CD14-positive monocyte (primary cell): ENCODE results near the gene CD300C. TPM values are rescaled to one million over a fixed set of nuclear protein-coding genes. Genes with fewer than 3 reads are reported as not detected.
"Not testable (repeated sequence)": the region's sequence is repeated elsewhere in the genome, so short reads cannot be mapped to it uniquely, and the experiment has no call there.

Experiments
- DNase-seq, 3 donors: peaks; one replicate each; pipeline ENCODE4 v3.0.0-alpha.2; 2011 to 2022
- H2AFZ ChIP-seq: 2 replicates; pipeline ENCODE4 v1.6.0; 2012; ENCODE audit warnings: mild to moderate bottlenecking, low read depth, low read length, inconsistent platforms; ENCODE audit not compliant: insufficient read depth, poor library complexity, severe bottlenecking
- H3K27ac ChIP-seq, 2 donors: 1 replicate in 1 of 2; 2 replicates in 1 of 2; pipeline ENCODE4 v1.5.1; 2012 to 2013; ENCODE audit warnings: low read length in 2 of 2, control low read depth in 1 of 2, inconsistent platforms in 1 of 2, low read depth in 1 of 2, mild to moderate bottlenecking in 1 of 2
- H3K27me3 ChIP-seq, 2 donors: one replicate each; pipeline versions ENCODE4 v1.6.0 to v1.6.1; 2011 to 2013; ENCODE audit warnings: low read length in 2 of 2; ENCODE audit not compliant: control insufficient read depth in 2 of 2, insufficient read depth in 2 of 2
- H3K36me3 ChIP-seq, 2 donors: replicated peaks in 1 of 2; 1 replicate in 1 of 2; 2 replicates in 1 of 2; pipeline versions ENCODE4 v1.5.1 to v1.6.1; 2012 to 2013; ENCODE audit warnings: low read length in 2 of 2, control low read depth in 1 of 2, inconsistent platforms in 1 of 2, mild to moderate bottlenecking in 1 of 2; ENCODE audit not compliant: insufficient read depth in 2 of 2, control insufficient read depth in 1 of 2
- H3K4me1 ChIP-seq, 2 donors: 1 replicate in 1 of 2; 2 replicates in 1 of 2; pipeline versions ENCODE4 v1.5.1 to v1.6.1; 2012 to 2013; ENCODE audit warnings: low read length in 2 of 2, control low read depth in 1 of 2, inconsistent platforms in 1 of 2, mild to moderate bottlenecking in 1 of 2, moderate library complexity in 1 of 2; ENCODE audit not compliant: insufficient read depth in 2 of 2, control insufficient read depth in 1 of 2
- H3K4me2 ChIP-seq: replicated peaks from 2 replicates; pipeline ENCODE3; 2012; ENCODE audit warnings: low read length, moderate library complexity, mild to moderate bottlenecking; ENCODE audit not compliant: poor library complexity, severe bottlenecking; ENCODE audit errors: extremely low read depth
- H3K4me3 ChIP-seq, 3 experiments: fragments of 200-600 bp in 1 of 3; sonication (generic) in 1 of 3; replicated peaks in 1 of 3; 1 replicate in 2 of 3; 2 replicates in 1 of 3; pipeline ENCODE4 v1.5.1; 2011 to 2013; ENCODE audit warnings: low read length in 3 of 3, mild to moderate bottlenecking in 3 of 3, control low read depth in 2 of 3, low read depth in 2 of 3, inconsistent platforms in 1 of 3, moderate library complexity in 1 of 3
- H3K79me2 ChIP-seq: 2 replicates; pipeline ENCODE4 v1.6.0; 2012; ENCODE audit warnings: mild to moderate bottlenecking, control low read depth, inconsistent platforms, low read length, moderate library complexity; ENCODE audit not compliant: insufficient read depth
- H3K9ac ChIP-seq: 2 replicates; pipeline ENCODE4 v1.6.0; 2017; ENCODE audit warnings: low read length, mild to moderate bottlenecking; ENCODE audit not compliant: insufficient read depth, poor library complexity, severe bottlenecking
- H3K9me3 ChIP-seq, 2 donors: replicated peaks in 1 of 2; 1 replicate in 1 of 2; 2 replicates in 1 of 2; pipeline versions ENCODE4 v1.5.1 to v1.6.1; 2012 to 2013; ENCODE audit warnings: low read length in 2 of 2, control low read depth in 1 of 2; ENCODE audit not compliant: control insufficient read depth in 1 of 2, insufficient read depth in 1 of 2
- H4K20me1 ChIP-seq: 2 replicates; pipeline ENCODE4 v1.6.0; 2012; ENCODE audit warnings: mild to moderate bottlenecking, low read length, control low read depth, moderate library complexity; ENCODE audit not compliant: insufficient read depth
- H3K27ac Mint-ChIP-seq, 7 donors: one replicate each; pipeline ENCODE4 v1.8.0; 2020; ENCODE audit warnings: mild to moderate bottlenecking in 7 of 7, mixed read lengths in 7 of 7, moderate library complexity in 6 of 7, inconsistent platforms in 2 of 7
- H3K27me3 Mint-ChIP-seq, 3 donors: one replicate each; pipeline ENCODE4 v1.8.0; 2021 to 2022; ENCODE audit warnings: low read depth in 3 of 3, mild to moderate bottlenecking in 3 of 3, mixed read lengths in 3 of 3, moderate library complexity in 3 of 3, inconsistent platforms in 1 of 3
- H3K36me3 Mint-ChIP-seq, 2 donors: one replicate each; pipeline ENCODE4 v1.8.0; 2020; ENCODE audit warnings: mixed read lengths in 2 of 2, inconsistent platforms in 1 of 2, mild to moderate bottlenecking in 1 of 2
- H3K4me1 Mint-ChIP-seq: one replicate; pipeline ENCODE4 v1.8.0; 2020; ENCODE audit warnings: mild to moderate bottlenecking, mixed read lengths
- H3K4me3 Mint-ChIP-seq, 2 donors: one replicate each; pipeline ENCODE4 v1.8.0; 2020; ENCODE audit warnings: mild to moderate bottlenecking in 2 of 2, mixed read lengths in 2 of 2, moderate library complexity in 1 of 2
- H3K9me3 Mint-ChIP-seq, 7 donors: one replicate each; pipeline ENCODE4 v1.8.0; 2020 to 2022; ENCODE audit warnings: mixed read lengths in 7 of 7, mild to moderate bottlenecking in 6 of 7, moderate library complexity in 6 of 7, inconsistent platforms in 2 of 7
- WGBS: methylation state at CpG from one replicate; pipeline ENCODE4 v1.1.5; 2013; ENCODE audit warnings: missing lambda C conversion rate; ENCODE audit not compliant: insufficient coverage; 5-methylcytosine and 5-hydroxymethylcytosine counted together
- intact Hi-C, 2 donors: fragments of 100-400 bp; cut with micrococcal nuclease; formaldehyde crosslinking; loops; one replicate each; pipeline versions ENCODE4 v1.15.0 to v1.15.1; 2023
- polyA plus RNA-seq, 3 donors: library from polyadenylated mRNA; depleted of rRNA in 1 of 3; unstranded in 2 of 3; stranded (reverse) in 1 of 3; fragments of 300-500 nt in 2 of 3; fragments of >200 nt in 1 of 3; fragmentation: Illumina TruSeq in 2 of 3; gene quantifications; 1 replicate in 2 of 3; 2 replicates in 1 of 3; pipeline ENCODE4 v1.2.3, GENCODE V29; 2012 to 2021
- TF ChIP-seq, protein P1 (sequence below): fragments of 200-600 bp; IDR thresholded peaks from one replicate; pipeline ENCODE4 v1.8.0; 2022; ENCODE audit warnings: antibody characterized with exemption, mild to moderate bottlenecking

CD300C gene
- polyA plus RNA-seq, 3 donors = 68.3 to 141 (median 93.1) TPM

DNA sequence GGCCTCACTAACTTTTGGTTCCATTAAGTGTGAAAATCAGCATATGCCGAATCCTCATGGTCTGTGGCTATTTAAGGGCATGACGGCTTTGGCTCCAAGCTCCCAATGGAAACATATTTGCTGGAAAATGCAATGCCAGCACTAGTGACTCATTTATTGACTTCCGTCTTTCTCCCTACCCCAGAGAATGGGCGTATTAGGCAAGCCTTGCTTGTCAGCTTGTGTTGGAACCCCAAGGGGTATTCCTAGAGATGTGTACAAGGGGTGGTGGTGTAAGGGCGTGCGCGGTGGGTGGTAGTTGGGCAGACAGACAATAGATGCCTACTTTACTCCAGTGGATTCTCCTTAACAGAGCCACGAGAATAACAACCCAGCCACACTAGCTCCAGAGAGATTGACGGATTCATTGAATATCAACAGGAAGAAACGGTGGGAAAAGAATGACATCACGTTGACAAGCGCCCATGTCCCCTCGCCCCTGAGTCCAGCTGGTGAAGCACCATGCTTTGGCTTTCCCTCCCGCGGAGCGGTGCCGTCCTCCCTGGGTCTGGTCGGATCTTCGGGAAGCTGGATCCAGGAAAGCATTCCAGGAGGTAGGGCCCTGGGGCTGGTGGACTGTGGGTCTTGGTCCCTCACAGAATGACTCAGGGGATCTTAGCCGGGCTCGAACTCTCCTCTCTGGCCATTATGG lies 25.0 kb downstream of the CD300C start:
- 58% methylated on average over 12 of the region's 21 CpGs for WGBS
- H3K27ac Mint-ChIP-seq = peak overlapping the region; percentile 98 to 100 (median 100)
- Histone ChIP-seq H3K4me3 (peak overlapping the region in 2 of 3 experiments; percentile 19 to 55), H3K9ac (peak overlapping the region; percentile 76), H3K4me1 (peaks cover 68 to 81% of the 10 kb centered on the region in 2 donors), H3K4me2 (peak overlapping the region; percentile 63), H2AFZ (no peak overlapping the region), H3K79me2 (peaks cover 52% of the 10 kb centered on the region), H4K20me1 (no peaks in the 10 kb centered on the region), H3K9me3 (peaks cover 8 to 16% of the 10 kb centered on the region in 2 donors), H3K27me3 (no peaks in the 10 kb centered on the region), H3K36me3 (peaks cover 36 to 40% of the 10 kb centered on the region in 2 donors), H3K27ac (peak overlapping the region; percentile 98 to 99)
- TF ChIP-seq, protein P1, sequence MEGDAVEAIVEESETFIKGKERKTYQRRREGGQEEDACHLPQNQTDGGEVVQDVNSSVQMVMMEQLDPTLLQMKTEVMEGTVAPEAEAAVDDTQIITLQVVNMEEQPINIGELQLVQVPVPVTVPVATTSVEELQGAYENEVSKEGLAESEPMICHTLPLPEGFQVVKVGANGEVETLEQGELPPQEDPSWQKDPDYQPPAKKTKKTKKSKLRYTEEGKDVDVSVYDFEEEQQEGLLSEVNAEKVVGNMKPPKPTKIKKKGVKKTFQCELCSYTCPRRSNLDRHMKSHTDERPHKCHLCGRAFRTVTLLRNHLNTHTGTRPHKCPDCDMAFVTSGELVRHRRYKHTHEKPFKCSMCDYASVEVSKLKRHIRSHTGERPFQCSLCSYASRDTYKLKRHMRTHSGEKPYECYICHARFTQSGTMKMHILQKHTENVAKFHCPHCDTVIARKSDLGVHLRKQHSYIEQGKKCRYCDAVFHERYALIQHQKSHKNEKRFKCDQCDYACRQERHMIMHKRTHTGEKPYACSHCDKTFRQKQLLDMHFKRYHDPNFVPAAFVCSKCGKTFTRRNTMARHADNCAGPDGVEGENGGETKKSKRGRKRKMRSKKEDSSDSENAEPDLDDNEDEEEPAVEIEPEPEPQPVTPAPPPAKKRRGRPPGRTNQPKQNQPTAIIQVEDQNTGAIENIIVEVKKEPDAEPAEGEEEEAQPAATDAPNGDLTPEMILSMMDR = no peak
- H3K9me3 Mint-ChIP-seq = peaks cover 7 to 24% (median 12%) of the 10 kb centered on the region in 7 donors
- peaks cover 0 to 1% (median 0%) of the 10 kb centered on the region in 3 donors for H3K27me3 Mint-ChIP-seq
- H3K36me3 Mint-ChIP-seq = peaks cover 60 to 68% of the 10 kb centered on the region in 2 donors
- DNase-seq = peak; percentile 91 to 98 (median 97)
- peak overlapping the region; percentile 68 to 85 for H3K4me3 Mint-ChIP-seq
- H3K4me1 Mint-ChIP-seq = peaks cover 79% of the 10 kb centered on the region
- intact Hi-C loops = loop anchor here in 1 of 2 donors (1.0 kb wide), 1 partner anchor 7 kb away; no protein-coding TSS in a partner anchor

DNA sequence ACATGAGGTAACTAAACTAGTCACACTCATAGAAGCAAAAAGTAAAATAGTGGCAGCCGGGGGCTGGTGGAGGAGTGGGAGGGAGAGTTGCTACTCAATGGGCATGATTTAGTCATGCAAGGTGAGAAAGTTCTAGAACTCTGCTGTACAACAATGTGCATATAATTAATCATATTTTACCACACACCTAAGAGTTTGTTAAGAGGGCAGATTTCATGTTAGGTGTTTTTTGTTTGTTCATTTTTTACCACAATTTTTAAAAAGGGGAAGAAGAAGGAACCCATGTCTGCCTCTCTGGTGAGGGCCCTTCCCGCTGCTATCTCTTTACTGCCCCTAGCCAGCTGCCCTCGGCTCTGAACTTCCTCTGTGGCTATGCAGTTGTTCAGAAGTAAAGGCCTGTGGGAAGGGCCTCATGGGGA lies 25.9 kb downstream of the CD300C start:
- Mint-ChIP-seq H3K9me3 (peaks cover 10 to 26% (median 14%) of the 10 kb centered on the region in 7 donors), H3K36me3 (peaks cover 55 to 64% of the 10 kb centered on the region in 2 donors), H3K27ac (peak overlapping the region; percentile 98 to 100 (median 100)), H3K27me3 (peaks cover 0 to 3% (median 0%) of the 10 kb centered on the region in 3 donors), H3K4me1 (peaks cover 72% of the 10 kb centered on the region), H3K4me3 (peak overlapping the region in 1 of 2 donors; percentile 26)
- Histone ChIP-seq H3K36me3 (peaks cover 28 to 30% of the 10 kb centered on the region in 2 donors), H3K4me3 (peak overlapping the region in 1 of 3 experiments; percentile 6), H3K4me1 (peaks cover 59 to 72% of the 10 kb centered on the region in 2 donors), H3K27ac (peak overlapping the region; percentile 98 to 99), H3K79me2 (peaks cover 43% of the 10 kb centered on the region), H4K20me1 (no peaks in the 10 kb centered on the region), H3K9me3 (peaks cover 8 to 18% of the 10 kb centered on the region in 2 donors), H3K4me2 (peak overlapping the region; percentile 40), H3K27me3 (no peaks in the 10 kb centered on the region), H3K9ac (peak overlapping the region; percentile 76), H2AFZ (no peak overlapping the region)
- DNase-seq = peak; percentile 80 to 91 (median 87)
- no CpG with 5 or more reads among the region's 3 CpGs for WGBS
- intact Hi-C loops = loop anchor here in 1 of 2 donors (1.0 kb wide), 1 partner anchor 8 kb away; no protein-coding TSS in a partner anchor
- TF ChIP-seq, protein P1 = no peak

DNA sequence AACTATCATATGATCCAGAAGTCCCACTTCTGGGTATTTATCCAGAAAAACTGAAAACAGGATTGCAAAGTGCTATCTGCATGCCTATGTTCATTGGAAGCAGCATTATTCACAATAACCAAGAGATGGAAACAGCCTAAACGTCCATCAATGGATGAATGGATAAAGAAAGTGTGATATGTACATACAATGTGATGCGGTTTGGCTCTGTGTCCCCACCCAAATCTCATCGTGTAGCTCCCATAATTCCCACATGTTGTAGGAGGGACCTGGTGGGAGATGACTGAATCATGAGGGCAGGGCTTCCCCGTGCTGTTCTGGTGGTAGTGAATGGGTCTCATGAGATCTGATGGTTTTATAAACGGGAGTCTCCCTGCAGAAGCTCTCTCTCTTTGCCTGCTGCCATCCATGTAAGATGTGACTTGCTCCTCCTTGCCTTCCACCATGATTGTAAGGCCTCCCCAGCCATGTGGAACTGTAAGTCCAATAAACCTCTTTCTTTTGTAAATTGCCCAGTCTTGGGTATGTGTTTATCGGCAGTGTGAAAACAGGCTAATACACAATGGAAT lies 27.4 kb downstream of the CD300C start:
- Histone ChIP-seq H3K9me3 (peaks cover 5 to 16% of the 10 kb centered on the region in 2 donors), H3K4me1 (peaks cover 47 to 60% of the 10 kb centered on the region in 2 donors), H3K79me2 (peaks cover 27% of the 10 kb centered on the region), H3K36me3 (peaks cover 15% of the 10 kb centered on the region in 2 donors)
- peaks cover 0 to 16% (median 9%) of the 10 kb centered on the region in 3 donors for H3K27me3 Mint-ChIP-seq
- H3K27ac ChIP-seq, intact Hi-C loops, H2AFZ ChIP-seq, H4K20me1 ChIP-seq, H3K9ac ChIP-seq, H3K27me3 ChIP-seq, H3K4me3 ChIP-seq, H3K4me3 Mint-ChIP-seq, H3K4me2 ChIP-seq, DNase-seq: not testable (repeated sequence)
- no CpG with 5 or more reads among the region's 6 CpGs for WGBS
- H3K9me3 Mint-ChIP-seq = peaks cover 18 to 38% (median 26%) of the 10 kb centered on the region in 7 donors
- peaks cover 52 to 62% of the 10 kb centered on the region in 2 donors for H3K36me3 Mint-ChIP-seq
- peak overlapping the region in 3 of 7 donors; percentile 8 to 86 (median 54) for H3K27ac Mint-ChIP-seq
- peaks cover 63% of the 10 kb centered on the region for H3K4me1 Mint-ChIP-seq
